ENCODE results near the gene DAB2IP.

GRCh38 chr9:121682926-121683515, 31.6 kb downstream of the DAB2IP start:
- TF ChIP-seq, protein P1, sequence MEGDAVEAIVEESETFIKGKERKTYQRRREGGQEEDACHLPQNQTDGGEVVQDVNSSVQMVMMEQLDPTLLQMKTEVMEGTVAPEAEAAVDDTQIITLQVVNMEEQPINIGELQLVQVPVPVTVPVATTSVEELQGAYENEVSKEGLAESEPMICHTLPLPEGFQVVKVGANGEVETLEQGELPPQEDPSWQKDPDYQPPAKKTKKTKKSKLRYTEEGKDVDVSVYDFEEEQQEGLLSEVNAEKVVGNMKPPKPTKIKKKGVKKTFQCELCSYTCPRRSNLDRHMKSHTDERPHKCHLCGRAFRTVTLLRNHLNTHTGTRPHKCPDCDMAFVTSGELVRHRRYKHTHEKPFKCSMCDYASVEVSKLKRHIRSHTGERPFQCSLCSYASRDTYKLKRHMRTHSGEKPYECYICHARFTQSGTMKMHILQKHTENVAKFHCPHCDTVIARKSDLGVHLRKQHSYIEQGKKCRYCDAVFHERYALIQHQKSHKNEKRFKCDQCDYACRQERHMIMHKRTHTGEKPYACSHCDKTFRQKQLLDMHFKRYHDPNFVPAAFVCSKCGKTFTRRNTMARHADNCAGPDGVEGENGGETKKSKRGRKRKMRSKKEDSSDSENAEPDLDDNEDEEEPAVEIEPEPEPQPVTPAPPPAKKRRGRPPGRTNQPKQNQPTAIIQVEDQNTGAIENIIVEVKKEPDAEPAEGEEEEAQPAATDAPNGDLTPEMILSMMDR (IDR thresholded peaks at IDR 0.05; ENCODE audit: poor library complexity, severe bottlenecking), result no peak
- no peak for TF ChIP-seq TAF1 (IDR thresholded peaks at IDR 0.05; ENCODE audit: low read depth)

All from neural cell (in vitro differentiated cells).